Measurements from ENCODE around the gene SCAPER.
"Not testable (repeated sequence)": the region's sequence is repeated elsewhere in the genome, so short reads cannot be mapped to it uniquely, and the experiment has no call there.

Gene SCAPER

DNA sequence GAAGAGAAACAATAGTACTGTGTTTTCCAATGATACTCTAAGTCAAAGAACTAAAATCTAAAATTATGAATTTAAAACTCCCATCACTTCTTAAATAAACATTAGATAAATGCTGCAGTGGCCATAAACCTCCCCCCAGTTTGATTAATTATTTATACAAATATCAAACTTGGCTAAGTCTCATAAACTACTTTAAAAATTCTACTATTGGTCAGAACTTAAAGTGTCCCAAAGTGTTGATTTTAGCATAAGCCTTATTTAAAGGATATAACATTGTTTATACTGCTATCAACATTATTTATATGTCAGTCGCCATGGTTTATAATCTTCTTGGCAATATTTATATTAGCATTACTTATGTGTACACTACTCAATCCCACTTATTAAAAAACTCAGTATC lies 132.4 kb downstream of the SCAPER start:
- no peak for DNase-seq

DNA sequence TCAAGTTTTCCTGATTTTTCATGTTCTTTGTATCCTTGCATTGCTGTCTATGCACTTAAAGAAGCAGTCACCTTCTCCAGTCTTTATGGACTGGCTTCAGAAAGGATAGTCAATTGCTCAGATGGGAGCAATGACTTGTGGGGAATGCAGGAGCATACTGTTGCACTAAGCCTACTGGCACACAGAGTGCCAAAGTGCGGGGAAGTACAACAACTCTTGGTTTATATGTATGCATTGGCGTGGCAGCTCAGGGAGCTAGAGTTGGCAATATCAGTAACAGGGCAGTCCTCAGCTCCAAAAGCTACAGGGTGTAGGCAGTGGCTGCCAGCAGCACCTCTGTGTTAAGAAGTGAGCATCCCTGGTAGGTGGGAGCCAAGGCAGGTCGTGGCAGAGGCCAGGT lies 141.1 kb downstream of the SCAPER start:
- no peak for DNase-seq

DNA sequence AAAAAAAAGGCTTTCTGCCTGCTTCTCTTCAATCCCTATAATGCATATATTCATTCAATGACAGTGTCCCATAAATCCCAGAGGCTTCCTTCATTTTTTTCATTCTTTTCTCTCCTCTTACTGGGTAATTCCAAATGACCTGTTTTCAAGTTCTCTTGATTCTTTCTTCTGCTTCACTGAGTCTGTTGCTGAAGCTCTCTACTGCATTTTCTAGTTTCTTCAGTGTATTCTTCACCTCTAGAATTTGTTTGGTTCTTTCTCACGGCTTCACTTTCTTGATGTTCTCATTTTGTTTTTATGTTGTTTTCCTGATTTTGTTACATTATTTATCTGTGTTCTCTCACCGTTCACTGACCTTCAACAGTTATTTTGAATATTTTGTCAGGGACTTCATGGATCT lies 141.6 kb downstream of the SCAPER start:
- DNase-seq: no peak

DNA sequence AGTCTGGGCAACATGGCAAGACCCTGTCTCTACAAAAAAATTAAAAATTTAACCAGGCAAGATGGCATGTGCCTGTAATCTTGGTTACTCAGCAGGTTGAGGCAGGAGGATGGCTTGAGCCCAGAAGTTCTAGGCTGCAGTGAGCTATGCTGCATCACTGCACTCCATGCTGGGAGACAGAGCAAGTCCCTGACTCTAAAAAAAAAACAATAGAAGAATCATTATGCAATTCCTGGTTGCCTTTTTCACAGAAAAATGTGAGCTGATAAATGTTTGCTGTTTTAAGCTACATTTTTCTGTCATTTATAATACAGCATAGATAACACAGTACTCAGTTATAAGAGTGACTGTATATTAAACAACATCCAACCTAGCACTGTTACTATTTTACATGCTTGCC lies 148.8 kb downstream of the SCAPER start:
- DNase-seq: no peak

DNA sequence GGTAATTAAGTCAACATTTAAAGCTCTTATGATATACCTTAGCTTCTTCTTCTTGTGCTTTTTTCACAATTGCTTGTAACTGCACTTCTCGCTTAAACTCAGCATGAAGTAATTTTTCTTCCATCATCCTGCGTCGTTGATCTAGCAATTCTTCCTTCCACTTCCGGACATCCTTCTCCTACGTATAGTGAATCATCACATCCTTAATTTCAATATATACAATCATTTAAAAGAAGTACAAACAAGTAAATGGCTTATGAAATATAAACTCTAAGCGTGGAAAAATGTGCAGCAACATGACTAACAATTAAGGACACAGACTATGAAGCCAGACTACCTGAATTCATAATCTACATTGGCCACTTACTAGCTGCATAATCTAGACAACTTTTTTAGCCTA lies 151.4 kb downstream of the SCAPER start:
- DNase-seq: no peak

DNA sequence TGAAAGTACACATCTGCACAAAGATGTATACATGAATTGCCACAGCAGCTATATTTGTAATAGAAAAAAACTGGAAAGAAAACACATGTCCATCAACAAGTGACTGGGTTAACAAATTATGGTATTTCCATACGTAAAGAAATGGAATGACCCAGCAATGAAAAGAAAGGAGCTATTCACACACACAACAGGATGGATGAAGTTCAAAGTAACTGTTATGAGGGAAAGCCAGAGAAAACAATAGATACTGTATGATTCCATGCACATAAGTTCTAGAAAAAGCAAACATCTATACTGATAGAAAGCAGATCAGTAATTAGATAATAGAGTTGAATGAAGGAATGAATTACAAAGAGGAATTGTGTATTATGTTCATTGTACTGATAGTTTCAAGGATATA lies 152.0 kb downstream of the SCAPER start:
- DNase-seq: no peak

DNA sequence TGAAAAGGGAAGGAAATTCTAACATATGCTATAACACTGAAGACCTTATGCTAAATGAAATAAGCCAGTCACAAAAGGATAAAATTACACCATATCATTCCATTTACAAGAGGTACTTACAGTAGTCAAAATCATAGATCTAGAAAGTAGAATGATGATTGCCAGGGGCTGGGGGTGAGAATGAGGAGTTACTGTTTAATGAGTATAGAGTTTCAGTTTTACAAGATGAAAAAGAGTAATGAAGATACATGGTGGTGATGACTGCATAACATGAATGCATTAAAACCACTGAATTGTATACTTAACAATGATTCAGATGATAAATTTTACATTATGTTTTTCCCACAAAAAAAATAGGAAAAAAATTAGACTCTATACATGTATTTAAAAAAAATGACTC lies 152.6 kb downstream of the SCAPER start:
- no peak for DNase-seq

DNA sequence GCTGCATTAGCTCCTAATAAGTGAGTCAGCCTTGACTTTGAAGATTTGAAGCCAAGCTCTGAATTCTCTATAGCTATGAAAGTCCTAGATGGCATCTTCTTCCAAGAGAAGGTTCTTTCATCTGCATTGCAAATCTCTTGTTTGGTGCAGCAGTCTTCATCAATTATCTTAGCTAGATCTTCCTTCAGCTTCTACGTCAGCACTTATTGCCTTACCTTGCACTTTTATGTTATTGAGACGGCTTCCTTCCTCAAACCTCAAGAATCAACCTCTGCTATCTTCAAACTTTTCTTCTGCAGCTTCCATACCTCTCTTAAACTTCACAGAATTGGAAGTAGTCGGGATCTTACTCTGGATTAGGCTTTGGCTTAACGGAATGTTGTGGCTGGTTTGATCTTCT lies 167.6 kb downstream of the SCAPER start:
- DNase-seq: no peak

- peak; percentile 5 for DNase-seq
These were observed 172.8 kb downstream of the SCAPER start for GRCh38 chr15:76732321-76732720.

GRCh38 chr15:76730262-76730661 lies 174.9 kb downstream of the SCAPER start:
- no peak for DNase-seq

DNA sequence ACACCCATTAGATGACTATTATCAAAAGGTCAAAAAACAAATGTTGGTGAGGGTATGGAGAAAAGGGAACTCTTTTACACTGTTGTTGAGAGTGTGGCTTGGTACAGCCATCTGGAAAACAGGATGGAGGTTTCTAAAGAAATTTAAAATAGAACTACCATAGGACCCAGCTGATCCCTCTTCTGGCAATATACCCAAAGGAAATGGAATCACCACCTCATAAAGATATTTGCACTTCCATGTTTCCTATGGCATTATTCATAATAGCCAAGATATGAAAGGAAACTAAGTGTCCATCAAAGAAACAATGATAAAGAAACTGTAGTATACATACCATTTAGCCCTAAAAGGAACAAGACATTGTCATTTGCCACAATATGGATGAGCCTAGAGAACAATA lies 186.3 kb downstream of the SCAPER start:
- DNase-seq: no peak

- DNase-seq: no peak
These were observed 190.2 kb downstream of the SCAPER start for GRCh38 chr15:76714950-76715349.

DNA sequence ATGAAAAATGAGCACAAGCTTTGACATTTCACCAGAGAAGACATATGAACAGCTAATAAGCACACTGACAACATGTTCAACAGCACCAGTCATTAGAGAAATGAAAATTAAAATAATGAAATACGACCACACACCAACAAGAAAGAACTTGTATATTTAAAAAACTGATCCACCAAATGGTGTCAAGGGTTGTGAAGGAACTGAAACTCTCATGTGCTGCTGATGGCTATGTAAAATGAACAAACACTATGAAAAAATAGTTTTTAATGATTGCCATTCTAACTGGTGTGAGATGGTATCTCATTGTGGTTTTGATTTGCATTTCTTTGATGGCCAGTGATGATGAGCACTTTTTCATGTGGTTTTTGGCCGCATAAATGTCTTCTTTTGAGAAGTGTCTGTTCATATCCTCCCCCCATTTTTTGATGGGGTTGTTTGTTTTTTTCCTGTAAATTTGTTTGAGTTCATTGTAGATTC lies 193.8 kb downstream of the SCAPER start:
- DNase-seq: no peak

GRCh38 chr15:76704032-76704431 lies 201.1 kb downstream of the SCAPER start:
- not testable (repeated sequence) for DNase-seq

- DNase-seq: no peak
These were observed 208.3 kb downstream of the SCAPER start for GRCh38 chr15:76696840-76697239.

DNA sequence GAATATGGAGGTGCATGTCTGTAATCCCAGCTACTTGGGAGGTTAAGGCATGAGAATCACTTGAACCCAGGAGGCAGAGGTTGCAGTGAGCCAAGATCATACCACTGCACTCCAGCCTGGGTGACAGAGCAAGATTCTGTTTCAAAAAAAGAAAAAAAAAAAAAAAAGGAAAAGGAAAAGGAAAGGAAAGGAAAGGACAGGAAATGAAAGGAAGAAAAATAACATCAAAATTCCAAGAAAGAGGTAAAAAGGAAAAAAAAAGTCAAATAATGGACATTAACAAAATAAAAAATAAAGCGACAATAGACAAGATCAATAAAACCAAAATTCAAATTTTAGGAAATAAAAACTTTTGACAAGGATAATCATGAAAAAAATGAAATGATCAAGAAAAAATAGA lies 212.6 kb downstream of the SCAPER start:
- DNase-seq: not testable (repeated sequence)

GRCh38 chr15:76687592-76687991 lies 217.5 kb downstream of the SCAPER start:
- not testable (repeated sequence) for DNase-seq

DNA sequence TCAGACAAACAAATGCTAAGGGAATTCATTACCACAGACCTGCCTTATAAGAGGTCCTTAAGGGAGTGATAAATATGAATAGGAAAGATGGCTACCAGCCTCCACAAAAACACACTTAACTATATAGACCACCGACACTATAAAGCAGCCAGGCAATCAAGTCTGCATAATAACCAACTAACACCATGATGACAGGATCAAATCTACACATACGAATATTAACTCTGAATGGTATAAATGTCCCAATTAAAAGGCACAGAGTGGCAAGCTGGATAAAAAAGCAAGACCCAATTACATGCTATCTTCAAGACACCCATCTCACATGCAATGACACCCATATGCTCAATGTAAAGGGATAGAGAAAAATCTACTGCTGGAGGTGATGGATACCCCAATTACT lies 221.1 kb downstream of the SCAPER start:
- DNase-seq: no peak

DNA sequence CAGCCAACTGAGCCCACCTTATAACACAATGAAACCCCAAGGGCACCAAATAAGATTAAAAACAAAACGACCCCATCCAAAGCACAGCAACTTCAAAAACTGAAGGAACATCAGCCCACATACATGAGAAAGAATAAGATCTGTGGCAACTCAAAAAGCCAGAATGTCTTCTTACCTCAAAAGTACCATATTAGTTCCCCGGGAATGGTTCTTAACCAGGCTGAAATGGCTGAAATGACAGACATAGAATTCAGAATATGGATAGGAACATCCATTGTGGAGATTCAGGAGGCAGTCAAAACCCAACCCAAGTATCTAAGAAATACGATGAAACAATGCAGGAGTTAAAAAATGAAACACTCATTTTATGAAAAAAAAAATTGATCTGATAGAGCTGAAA lies 222.3 kb downstream of the SCAPER start:
- no peak for DNase-seq

DNA sequence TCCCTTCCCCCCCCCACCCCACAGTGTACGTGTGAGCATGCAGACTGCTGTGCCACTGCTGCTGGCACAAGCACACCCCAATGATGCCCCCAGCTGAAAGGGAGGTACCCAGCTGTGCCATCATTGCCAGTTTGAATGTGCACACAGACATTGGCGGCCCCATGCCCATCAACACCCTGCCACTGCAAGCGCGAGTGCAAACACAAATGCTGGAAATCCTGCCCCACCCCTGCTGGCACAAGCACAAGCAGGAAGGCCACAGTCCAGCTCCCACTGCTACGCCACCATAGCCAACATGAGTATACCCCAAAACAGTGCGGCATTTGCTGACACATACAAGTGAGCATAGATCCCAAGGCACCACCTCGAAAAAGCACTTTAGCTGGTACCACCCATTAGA lies 222.9 kb downstream of the SCAPER start:
- no peak for DNase-seq

- no peak for DNase-seq
These were observed 226.4 kb downstream of the SCAPER start for GRCh38 chr15:76678766-76679165.

DNA sequence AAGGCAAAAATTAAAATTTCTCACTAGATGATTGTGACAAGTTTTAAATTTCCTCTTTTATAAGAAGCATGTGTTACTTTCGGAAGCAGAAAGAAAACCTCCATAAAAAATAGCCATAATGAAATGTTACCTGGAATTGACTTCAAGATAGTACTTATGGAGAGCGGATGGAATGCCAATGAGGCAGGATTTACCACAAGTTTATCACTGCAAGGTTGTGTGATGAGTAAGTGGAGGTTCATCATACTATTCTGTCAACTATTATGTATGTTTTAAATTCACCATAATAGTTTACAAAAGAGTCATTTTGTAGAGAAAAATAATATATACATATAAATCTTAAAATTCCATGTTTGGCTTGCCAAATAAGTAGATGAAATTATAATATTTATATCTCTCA lies 230.3 kb downstream of the SCAPER start:
- no peak for DNase-seq

GRCh38 chr15:76669521-76670207 lies 235.5 kb downstream of the SCAPER start:
- DNase-seq: no peak

- no peak for DNase-seq
These were observed 236.2 kb downstream of the SCAPER start for GRCh38 chr15:76668900-76669299.

DNA sequence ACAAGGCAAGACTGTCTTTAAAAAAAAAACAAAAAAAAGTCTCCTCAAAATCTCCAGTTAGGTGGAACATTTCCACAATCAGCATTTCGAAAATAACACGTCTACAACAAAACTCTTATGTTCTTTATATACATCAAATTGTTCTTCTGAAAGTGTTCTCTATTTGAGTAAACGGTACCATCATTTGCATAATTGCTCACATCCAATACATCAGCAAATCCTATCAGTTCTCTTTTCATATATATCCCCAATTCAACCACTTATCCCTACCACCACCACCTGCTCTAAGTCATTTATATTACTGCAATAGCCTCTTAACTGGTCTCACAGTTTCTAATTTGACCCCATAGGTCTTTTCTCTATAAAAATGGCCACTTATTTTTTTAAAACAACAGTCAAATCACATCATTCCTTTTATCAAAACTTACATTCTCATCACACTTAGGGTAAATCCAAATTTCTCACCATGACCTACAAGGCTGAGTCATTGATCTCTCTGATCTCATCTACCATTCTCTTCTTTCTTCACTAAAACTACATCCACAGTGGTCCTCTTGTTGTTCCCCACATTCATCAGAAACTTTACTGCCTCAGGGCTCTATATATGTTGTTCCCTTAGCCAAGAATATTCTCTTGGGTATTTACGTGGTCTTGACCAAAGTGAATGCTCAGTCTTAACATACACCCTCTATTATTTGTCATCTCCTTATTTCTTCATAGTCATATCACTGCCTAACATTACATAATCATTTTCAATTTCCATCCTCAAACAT lies 237.0 kb downstream of the SCAPER start:
- no peak for DNase-seq
